H1 (cell line): ENCODE results near the gene SEC14L5. TPM values are rescaled to one million over a fixed set of nuclear protein-coding genes. Genes with fewer than 3 reads are reported as not detected.

Source experiments
- CTCF ChIA-PET: fragments of 300-600 bp; sonication (Branson Sonifier 250); formaldehyde crosslinking; loops from one replicate; lab custom pipeline; 2021; ENCODE audit not compliant: partially characterized antibody; lab: Charles Lee
- POLR2A ChIA-PET: fragments of 300-600 bp; sonication (Branson Sonifier 250); formaldehyde crosslinking; loops from one replicate; lab custom pipeline; 2021; ENCODE audit warnings: inconsistent platforms; ENCODE audit not compliant: partially characterized antibody; lab: Charles Lee
- DNase-seq, 2 experiments: peaks; one replicate each; pipeline versions ENCODE4 v3.0.0 to v3.0.0-alpha.2; 2010 to 2022; ENCODE audit warnings: low spot score in 2 of 2, low read depth in 1 of 2, mixed read lengths in 1 of 2
- FAIRE-seq: peaks from 2 replicates; lab custom pipeline; 2011; peaks lifted over from hg19 to GRCh38; lab: Jason Lieb, UNC
- H2AFZ ChIP-seq: 2 replicates; pipeline ENCODE4 v1.8.1; 2012; ENCODE audit warnings: low read length, inconsistent platforms
- H2AK5ac ChIP-seq: 2 replicates; pipeline ENCODE4 v1.6.1; 2013; ENCODE audit warnings: low read depth, low read length
- H2BK120ac ChIP-seq: replicated peaks from 2 replicates; pipeline ENCODE3; 2013; ENCODE audit warnings: low read depth, low read length, inconsistent platforms
- H2BK12ac ChIP-seq: 2 replicates; pipeline ENCODE4 v1.6.1; 2013; ENCODE audit warnings: low read depth, low read length
- H2BK15ac ChIP-seq: 2 replicates; pipeline ENCODE4 v1.6.1; 2013; ENCODE audit warnings: low read length
- H2BK20ac ChIP-seq: 2 replicates; pipeline ENCODE4 v1.6.1; 2013; ENCODE audit warnings: low read length
- H2BK5ac ChIP-seq: 2 replicates; pipeline ENCODE4 v1.6.1; 2013; ENCODE audit warnings: low read depth, low read length
- H3K14ac ChIP-seq: 2 replicates; pipeline ENCODE4 v1.6.1; 2013; ENCODE audit warnings: inconsistent platforms; ENCODE audit not compliant: insufficient read length
- H3K18ac ChIP-seq: 2 replicates; pipeline ENCODE4 v1.6.1; 2013; ENCODE audit warnings: low read length; ENCODE audit errors: extremely low read depth
- H3K23ac ChIP-seq: 2 replicates; pipeline ENCODE4 v1.6.1; 2013; ENCODE audit warnings: inconsistent platforms; ENCODE audit not compliant: insufficient read length
- H3K23me2 ChIP-seq: 2 replicates; pipeline ENCODE4 v1.6.1; 2013; ENCODE audit warnings: low read depth, low read length
- H3K27ac ChIP-seq: 2 replicates; pipeline ENCODE4 v1.6.1; 2011; ENCODE audit warnings: low read depth, low read length, inconsistent platforms
- H3K27me3 ChIP-seq, 4 experiments: replicated peaks in 1 of 4; 1 replicate in 1 of 4; 2 replicates in 3 of 4; pipeline versions ENCODE4 v1.6.1 to v1.8.1; 2011 to 2013; ENCODE audit warnings: low read length in 3 of 4, mild to moderate bottlenecking in 3 of 4, inconsistent platforms in 2 of 4, mixed read lengths in 2 of 4, moderate library complexity in 1 of 4; ENCODE audit not compliant: control insufficient read depth in 3 of 4, insufficient read depth in 3 of 4; ENCODE audit errors: extremely low read depth in 1 of 4
- H3K36me3 ChIP-seq, 4 experiments: 2 replicates each; pipeline versions ENCODE4 v1.6.1 to v1.8.1; 2011 to 2013; ENCODE audit warnings: mild to moderate bottlenecking in 4 of 4, low read length in 3 of 4, moderate library complexity in 2 of 4, control low read depth in 1 of 4, inconsistent platforms in 1 of 4; ENCODE audit not compliant: insufficient read depth in 4 of 4, control insufficient read depth in 2 of 4
- H3K4ac ChIP-seq: replicated peaks from 2 replicates; pipeline ENCODE3; 2013; ENCODE audit warnings: low read length, low read depth, mixed read lengths, inconsistent platforms; ENCODE audit not compliant: insufficient read length
- H3K4me1 ChIP-seq, 4 experiments: replicated peaks in 1 of 4; 1 replicate in 1 of 4; 2 replicates in 3 of 4; pipeline versions ENCODE4 v1.6.1 to v1.8.1; 2011 to 2013; ENCODE audit warnings: low read length in 3 of 4, inconsistent platforms in 2 of 4, mixed read lengths in 1 of 4; ENCODE audit not compliant: insufficient read depth in 4 of 4, control insufficient read depth in 3 of 4
- H3K4me2 ChIP-seq, 2 experiments: 2 replicates each; pipeline versions ENCODE4 v1.6.1 to v1.8.1; 2011 to 2013; ENCODE audit warnings: low read depth in 2 of 2, low read length in 2 of 2, control low read depth in 1 of 2, inconsistent platforms in 1 of 2, mild to moderate bottlenecking in 1 of 2; ENCODE audit not compliant: insufficient read depth in 1 of 2
- H3K4me3 ChIP-seq, 4 experiments: fragments of 200-600, 300-600 bp in 1 of 4; sonication (generic), shearing (Covaris generic), sonication (Bioruptor Twin) in 1 of 4; 2 replicates each; pipeline versions ENCODE4 v1.5.1 to v1.8.1; 2011 to 2016; ENCODE audit warnings: low read length in 4 of 4, low read depth in 3 of 4, control low read depth in 2 of 4, inconsistent platforms in 2 of 4, mild to moderate bottlenecking in 2 of 4, mixed read lengths in 1 of 4, moderate library complexity in 1 of 4; ENCODE audit not compliant: insufficient read depth in 2 of 4; ENCODE audit errors: extremely low read depth in 1 of 4
- H3K56ac ChIP-seq: replicated peaks from 2 replicates; pipeline ENCODE3; 2013; ENCODE audit warnings: low read depth, mild to moderate bottlenecking, mixed read lengths, low read length, inconsistent platforms; ENCODE audit not compliant: insufficient read length
- H3K79me1 ChIP-seq: 2 replicates; pipeline ENCODE4 v1.6.1; 2013; ENCODE audit warnings: low read depth, low read length, control low read depth
- H3K79me2 ChIP-seq, 2 experiments: 2 replicates each; pipeline versions ENCODE4 v1.6.1 to v1.8.1; 2012 to 2013; ENCODE audit warnings: low read length in 2 of 2, mild to moderate bottlenecking in 2 of 2, inconsistent platforms in 1 of 2; ENCODE audit not compliant: insufficient read depth in 2 of 2, control insufficient read depth in 1 of 2
- H3K9ac ChIP-seq, 4 experiments: replicated peaks in 1 of 4; 1 replicate in 1 of 4; 2 replicates in 3 of 4; pipeline versions ENCODE4 v1.6.1 to v1.8.1; 2011 to 2013; ENCODE audit warnings: low read depth in 3 of 4, low read length in 3 of 4, control low read depth in 2 of 4, mild to moderate bottlenecking in 2 of 4, moderate library complexity in 2 of 4, inconsistent platforms in 1 of 4; ENCODE audit errors: extremely low read depth in 1 of 4
- H3K9me3 ChIP-seq, 2 experiments: 2 replicates each; pipeline versions ENCODE4 v1.6.1 to v1.8.1; 2012 to 2013; ENCODE audit warnings: mild to moderate bottlenecking in 2 of 2, moderate library complexity in 2 of 2, control low read depth in 1 of 2, inconsistent platforms in 1 of 2, low read depth in 1 of 2, low read length in 1 of 2, mixed read lengths in 1 of 2; ENCODE audit not compliant: insufficient read depth in 2 of 2
- H4K20me1 ChIP-seq, 2 experiments: replicated peaks in 1 of 2; 2 replicates each; pipeline versions ENCODE3 to v1.8.1; 2011 to 2013; ENCODE audit warnings: inconsistent platforms in 2 of 2, low read length in 2 of 2, mild to moderate bottlenecking in 1 of 2; ENCODE audit not compliant: insufficient read depth in 2 of 2, control insufficient read depth in 1 of 2
- H4K5ac ChIP-seq: 2 replicates; pipeline ENCODE4 v1.6.1; 2013; ENCODE audit warnings: low read length, low read depth, mixed read lengths, inconsistent platforms; ENCODE audit not compliant: insufficient read length
- H4K8ac ChIP-seq: 2 replicates; pipeline ENCODE4 v1.8.0; 2013; ENCODE audit warnings: mild to moderate bottlenecking, moderate library complexity, low read length, inconsistent platforms; ENCODE audit not compliant: insufficient read depth; ENCODE audit errors: extremely low read depth
- H4K91ac ChIP-seq: replicated peaks from 2 replicates; pipeline ENCODE3; 2013; ENCODE audit warnings: low read length, mixed read lengths, inconsistent platforms; ENCODE audit not compliant: insufficient read length
- JUND ChIP-seq: IDR thresholded peaks from 2 replicates; pipeline ENCODE4 v1.6.1; 2011; ENCODE audit warnings: mild to moderate bottlenecking, improper control_type of control experiment, low read length
- TAF1 ChIP-seq: IDR thresholded peaks from 2 replicates; pipeline ENCODE4 v1.6.1; 2011; ENCODE audit warnings: mild to moderate bottlenecking, low read depth, low read length
- WGBS, 2 experiments: shearing (Covaris generic) in 1 of 2; methylation state at CpG; one replicate each; pipeline versions ENCODE4 v1.1.6 to v1.1.7; 2013 to 2015; ENCODE audit warnings: low lambda C conversion rate in 2 of 2, mixed read lengths in 2 of 2, inconsistent platforms in 1 of 2, low coverage in 1 of 2, missing lambda C conversion rate in 1 of 2; ENCODE audit not compliant: insufficient replicate concordance in 2 of 2, insufficient coverage in 1 of 2, insufficient read length in 1 of 2; ENCODE audit errors: extremely low coverage in 1 of 2, missing lambda C conversion rate in 1 of 2; 5-methylcytosine and 5-hydroxymethylcytosine counted together
- polyA plus RNA-seq, 7 experiments: library from polyadenylated mRNA; depleted of rRNA in 3 of 7; stranded (reverse) in 5 of 7; unstranded in 2 of 7; fragments of >200 nt in 5 of 7; fragments of 200-250 nt in 2 of 7; gene quantifications; 1 replicate in 5 of 7; 2 replicates in 1 of 7; 4 replicates in 1 of 7; pipeline versions ENCODE4 v1.2.1 to v1.2.3, GENCODE V29; 2011 to 2013; ENCODE audit warnings: missing spikeins in 2 of 7, mixed read lengths in 2 of 7
- total RNA-seq: library from RNA; stranded (reverse); fragmentation: NEBNext Ultra II Directional; extraction: Animal tissue kit (Norgen Biotek cat#: 25700); gene quantifications from 2 replicates; pipeline ENCODE4 v1.2.1, GENCODE V29; 2021

Gene SEC14L5
- total and polyA plus RNA-seq, 2 of the 8 experiments (the other 6 are each of a cell fraction or from before 2014, with no cell fraction given) = 1.9 to 3.0 TPM

DNA sequence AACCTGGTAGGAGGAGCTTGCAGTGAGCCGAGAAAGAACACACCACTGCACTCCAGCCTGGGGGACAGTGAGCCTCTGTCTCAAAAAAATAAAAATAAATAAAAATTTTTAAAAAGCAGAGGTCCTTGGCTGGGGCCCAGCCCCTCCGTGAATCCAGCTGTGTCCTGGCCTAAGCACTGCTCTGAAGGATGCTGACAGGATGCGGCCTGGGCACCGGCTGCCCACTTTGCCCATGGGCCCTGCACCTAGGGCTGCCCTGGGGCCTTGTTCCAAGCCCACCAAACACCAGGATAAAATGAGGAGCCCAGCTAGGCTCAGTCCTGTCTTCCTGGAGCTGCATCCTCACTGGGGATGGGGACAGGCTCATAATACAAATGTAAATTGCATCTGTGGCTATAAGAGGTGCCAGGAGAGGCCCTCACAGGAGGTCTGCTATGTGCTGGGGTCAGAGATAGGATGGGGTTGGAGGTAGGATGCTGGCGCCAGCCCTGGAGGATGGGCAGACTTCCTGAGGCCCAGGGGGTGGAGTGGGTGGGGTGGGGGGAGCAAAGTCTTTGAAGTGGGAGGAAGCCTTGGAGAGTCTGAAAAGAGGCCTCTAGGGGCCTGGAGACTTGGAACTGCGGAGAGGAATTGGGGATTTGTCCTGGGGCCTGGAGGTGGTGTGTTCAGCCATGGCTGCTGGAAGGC is 101.4 kb downstream of the SEC14L5 start:
- no peak overlapping the region for H3K56ac ChIP-seq

More for the DNA sequence above, 101.4 kb downstream of the SEC14L5 start:
- 78% methylated on average over 6 of the region's 6 CpGs; no CpG with 5 or more reads in 1 of the 2 experiments for WGBS, 2 experiments
- peak overlapping the region; percentile 83 for H3K18ac ChIP-seq
- H3K14ac ChIP-seq = no peak overlapping the region
- H2BK15ac ChIP-seq = no peak overlapping the region
- DNase-seq = no peak
- peaks cover 0 to 24% (median 14%) of the 10 kb centered on the region in 4 experiments; a peak in 6 of 7 replicates for H3K4me1 ChIP-seq
- H3K23ac ChIP-seq = no peak overlapping the region
- H4K8ac ChIP-seq = peak overlapping the region; percentile 63; the same call in 1 of the 2 replicates
- no peaks in the 10 kb centered on the region for H3K27me3 ChIP-seq
- peak overlapping the region; percentile 45 for H4K5ac ChIP-seq
- ChIA-PET CTCF (interaction anchor here (0.5 to 28.8 kb wide), 12 partner anchors 7 to 1253 kb away, joined by 3 to 625 read pairs (median 5); partner anchors contain the start of genes ALG1 and SEC14L5), POLR2A (interaction anchor here (0.8 to 3.0 kb wide), 9 partner anchors 10 to 123 kb away, joined by 3 to 17 read pairs (median 3); partner anchors contain the start of gene ALG1)
- peak overlapping the region; percentile 95; the same call in 1 of the 2 replicates for H2BK12ac ChIP-seq
- H3K4ac ChIP-seq = peak overlapping the region; percentile 3
- H2AK5ac ChIP-seq = no peak overlapping the region
- H4K20me1 ChIP-seq = no peaks in the 10 kb centered on the region
- no peak overlapping the region for H2AFZ ChIP-seq
- H3K36me3 ChIP-seq = no peaks in the 10 kb centered on the region
- no peak overlapping the region for H2BK20ac ChIP-seq
- no peaks in the 10 kb centered on the region for H3K9me3 ChIP-seq
- H3K27ac ChIP-seq = no peak overlapping the region
- peak overlapping the region; percentile 6 for H2BK120ac ChIP-seq
- no peak for FAIRE-seq
- H4K91ac ChIP-seq = peak overlapping the region; percentile 98
- H3K23me2 ChIP-seq = no peaks in the 10 kb centered on the region; the same call in 1 of the 2 replicates
- peak overlapping the region; percentile 83; the same call in 1 of the 2 replicates for H2BK5ac ChIP-seq
- peak overlapping the region in 1 of 4 experiments; percentile 10; a peak in 1 of 8 replicates for H3K4me3 ChIP-seq
- no peaks in the 10 kb centered on the region for H3K79me1 ChIP-seq
- no peak for TF ChIP-seq JUND
- TF ChIP-seq TAF1 = 0 out of 2 replicates have a peak, but pooled peaks have one; percentile 27
- no peaks in the 10 kb centered on the region for H3K79me2 ChIP-seq
- H3K4me2 ChIP-seq = peak overlapping the region; percentile 22 to 54; a peak in 3 of 4 replicates
- no peak overlapping the region; a peak in 1 of 7 replicates for H3K9ac ChIP-seq
